ENCODE results near the gene LIN7B. TPM values are rescaled to one million over a fixed set of nuclear protein-coding genes. Genes with fewer than 3 reads are reported as not detected.

LIN7B gene
- total and polyA plus RNA-seq, 2 of the 13 experiments (the other 11 are each of a cell fraction or from before 2014, with no cell fraction given): 5.3 to 7.6 TPM

DNA sequence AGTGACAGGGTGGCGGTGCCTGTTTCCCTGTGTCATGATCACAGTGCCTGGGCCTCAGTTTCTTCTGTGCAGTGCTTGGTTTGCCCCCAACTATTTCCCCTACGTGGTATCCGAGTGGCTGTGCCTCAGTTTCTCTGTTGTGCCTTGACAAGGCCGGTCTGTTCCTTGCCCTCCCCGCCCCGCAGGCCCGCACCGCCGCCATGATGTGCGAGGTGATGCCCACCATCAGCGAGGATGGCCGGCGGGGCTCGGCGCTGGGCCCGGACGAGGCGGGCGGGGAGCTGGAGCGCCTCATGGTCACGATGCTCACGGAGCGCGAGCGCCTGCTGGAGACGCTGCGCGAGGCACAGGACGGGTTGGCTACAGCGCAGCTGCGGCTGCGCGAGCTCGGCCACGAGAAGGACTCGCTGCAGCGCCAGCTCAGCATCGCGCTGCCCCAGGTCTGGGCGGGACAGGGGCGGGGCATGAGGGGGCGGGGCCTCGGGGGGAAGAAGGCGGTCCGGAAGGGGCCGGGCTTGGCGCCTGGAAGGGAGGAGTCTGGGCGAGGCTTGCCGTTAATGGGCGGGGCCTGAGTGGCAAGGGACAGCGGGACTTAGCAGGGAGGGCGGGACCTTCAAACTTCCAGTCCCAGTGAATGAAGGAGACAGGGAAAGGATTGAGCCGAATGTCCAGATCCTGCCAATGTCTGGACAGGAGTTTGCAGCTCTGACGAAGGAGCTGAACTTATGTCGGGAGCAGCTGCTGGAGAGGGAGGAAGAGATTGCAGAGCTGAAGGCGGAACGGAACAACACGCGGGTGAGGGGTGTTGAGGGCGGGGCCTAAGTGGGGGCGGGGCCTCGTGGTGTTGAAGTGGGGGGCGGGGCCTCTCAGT, 13.7 kb downstream of the LIN7B start (continued):
- TF ChIP-seq ZNF101 (CRISPR knock-in tag; IDR thresholded peaks at IDR 0.05; ENCODE audit: borderline replicate concordance, low read depth): peak; percentile 98
- TF ChIP-seq, protein P1, sequence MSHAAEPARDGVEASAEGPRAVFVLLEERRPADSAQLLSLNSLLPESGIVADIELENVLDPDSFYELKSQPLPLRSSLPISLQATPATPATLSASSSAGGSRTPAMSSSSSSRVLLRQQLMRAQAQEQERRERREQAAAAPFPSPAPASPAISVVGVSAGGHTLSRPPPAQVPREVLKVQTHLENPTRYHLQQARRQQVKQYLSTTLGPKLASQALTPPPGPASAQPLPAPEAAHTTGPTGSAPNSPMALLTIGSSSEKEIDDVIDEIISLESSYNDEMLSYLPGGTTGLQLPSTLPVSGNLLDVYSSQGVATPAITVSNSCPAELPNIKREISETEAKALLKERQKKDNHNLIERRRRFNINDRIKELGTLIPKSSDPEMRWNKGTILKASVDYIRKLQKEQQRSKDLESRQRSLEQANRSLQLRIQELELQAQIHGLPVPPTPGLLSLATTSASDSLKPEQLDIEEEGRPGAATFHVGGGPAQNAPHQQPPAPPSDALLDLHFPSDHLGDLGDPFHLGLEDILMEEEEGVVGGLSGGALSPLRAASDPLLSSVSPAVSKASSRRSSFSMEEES (CRISPR knock-in tag; IDR thresholded peaks at IDR 0.05): peak; percentile 95
- peak; percentile 88 for TF ChIP-seq KDM2A (CRISPR knock-in tag; IDR thresholded peaks at IDR 0.05; ENCODE audit: borderline replicate concordance, low read depth)
- TF ChIP-seq FOSL2 (CRISPR knock-in tag; IDR thresholded peaks at IDR 0.05): peak; percentile 64
- TF ChIP-seq JUN (CRISPR knock-in tag; IDR thresholded peaks at IDR 0.05): peak; percentile 89; the same call in 1 of the 2 replicates
- TF ChIP-seq ZNF543 (CRISPR knock-in tag; IDR thresholded peaks at IDR 0.05): peak; percentile 98
- TF ChIP-seq, protein P2, sequence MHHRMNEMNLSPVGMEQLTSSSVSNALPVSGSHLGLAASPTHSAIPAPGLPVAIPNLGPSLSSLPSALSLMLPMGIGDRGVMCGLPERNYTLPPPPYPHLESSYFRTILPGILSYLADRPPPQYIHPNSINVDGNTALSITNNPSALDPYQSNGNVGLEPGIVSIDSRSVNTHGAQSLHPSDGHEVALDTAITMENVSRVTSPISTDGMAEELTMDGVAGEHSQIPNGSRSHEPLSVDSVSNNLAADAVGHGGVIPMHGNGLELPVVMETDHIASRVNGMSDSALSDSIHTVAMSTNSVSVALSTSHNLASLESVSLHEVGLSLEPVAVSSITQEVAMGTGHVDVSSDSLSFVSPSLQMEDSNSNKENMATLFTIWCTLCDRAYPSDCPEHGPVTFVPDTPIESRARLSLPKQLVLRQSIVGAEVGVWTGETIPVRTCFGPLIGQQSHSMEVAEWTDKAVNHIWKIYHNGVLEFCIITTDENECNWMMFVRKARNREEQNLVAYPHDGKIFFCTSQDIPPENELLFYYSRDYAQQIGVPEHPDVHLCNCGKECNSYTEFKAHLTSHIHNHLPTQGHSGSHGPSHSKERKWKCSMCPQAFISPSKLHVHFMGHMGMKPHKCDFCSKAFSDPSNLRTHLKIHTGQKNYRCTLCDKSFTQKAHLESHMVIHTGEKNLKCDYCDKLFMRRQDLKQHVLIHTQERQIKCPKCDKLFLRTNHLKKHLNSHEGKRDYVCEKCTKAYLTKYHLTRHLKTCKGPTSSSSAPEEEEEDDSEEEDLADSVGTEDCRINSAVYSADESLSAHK (CRISPR knock-in tag; IDR thresholded peaks at IDR 0.05; ENCODE audit: borderline replicate concordance): peak; percentile 92; the same call in 1 of the 2 replicates
- TF ChIP-seq, protein P3, sequence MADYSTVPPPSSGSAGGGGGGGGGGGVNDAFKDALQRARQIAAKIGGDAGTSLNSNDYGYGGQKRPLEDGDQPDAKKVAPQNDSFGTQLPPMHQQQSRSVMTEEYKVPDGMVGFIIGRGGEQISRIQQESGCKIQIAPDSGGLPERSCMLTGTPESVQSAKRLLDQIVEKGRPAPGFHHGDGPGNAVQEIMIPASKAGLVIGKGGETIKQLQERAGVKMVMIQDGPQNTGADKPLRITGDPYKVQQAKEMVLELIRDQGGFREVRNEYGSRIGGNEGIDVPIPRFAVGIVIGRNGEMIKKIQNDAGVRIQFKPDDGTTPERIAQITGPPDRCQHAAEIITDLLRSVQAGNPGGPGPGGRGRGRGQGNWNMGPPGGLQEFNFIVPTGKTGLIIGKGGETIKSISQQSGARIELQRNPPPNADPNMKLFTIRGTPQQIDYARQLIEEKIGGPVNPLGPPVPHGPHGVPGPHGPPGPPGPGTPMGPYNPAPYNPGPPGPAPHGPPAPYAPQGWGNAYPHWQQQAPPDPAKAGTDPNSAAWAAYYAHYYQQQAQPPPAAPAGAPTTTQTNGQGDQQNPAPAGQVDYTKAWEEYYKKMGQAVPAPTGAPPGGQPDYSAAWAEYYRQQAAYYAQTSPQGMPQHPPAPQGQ (CRISPR knock-in tag; IDR thresholded peaks at IDR 0.05; ENCODE audit: borderline replicate concordance): no peak
- TF ChIP-seq KAT8 (CRISPR knock-in tag; IDR thresholded peaks at IDR 0.05): peak; percentile 82
- TF ChIP-seq ISX (CRISPR knock-in tag; conservative IDR thresholded peaks at IDR 0.05): peak; percentile 98
- TF ChIP-seq SIX1 (CRISPR knock-in tag; IDR thresholded peaks at IDR 0.05; ENCODE audit: borderline replicate concordance): 0 out of 2 replicates have a peak, but pooled peaks have one; percentile 49
- peak; percentile 59; the same call in 1 of the 2 replicates for TF ChIP-seq NCOA2 (CRISPR knock-in tag; IDR thresholded peaks at IDR 0.05)
- no peak for TF ChIP-seq ZNF3 (CRISPR knock-in tag; IDR thresholded peaks at IDR 0.05)
- TF ChIP-seq ZNF510 (CRISPR knock-in tag; IDR thresholded peaks at IDR 0.05; ENCODE audit: low read depth): peak; percentile 94; the same call in 1 of the 2 replicates
- TF ChIP-seq, protein P4, sequence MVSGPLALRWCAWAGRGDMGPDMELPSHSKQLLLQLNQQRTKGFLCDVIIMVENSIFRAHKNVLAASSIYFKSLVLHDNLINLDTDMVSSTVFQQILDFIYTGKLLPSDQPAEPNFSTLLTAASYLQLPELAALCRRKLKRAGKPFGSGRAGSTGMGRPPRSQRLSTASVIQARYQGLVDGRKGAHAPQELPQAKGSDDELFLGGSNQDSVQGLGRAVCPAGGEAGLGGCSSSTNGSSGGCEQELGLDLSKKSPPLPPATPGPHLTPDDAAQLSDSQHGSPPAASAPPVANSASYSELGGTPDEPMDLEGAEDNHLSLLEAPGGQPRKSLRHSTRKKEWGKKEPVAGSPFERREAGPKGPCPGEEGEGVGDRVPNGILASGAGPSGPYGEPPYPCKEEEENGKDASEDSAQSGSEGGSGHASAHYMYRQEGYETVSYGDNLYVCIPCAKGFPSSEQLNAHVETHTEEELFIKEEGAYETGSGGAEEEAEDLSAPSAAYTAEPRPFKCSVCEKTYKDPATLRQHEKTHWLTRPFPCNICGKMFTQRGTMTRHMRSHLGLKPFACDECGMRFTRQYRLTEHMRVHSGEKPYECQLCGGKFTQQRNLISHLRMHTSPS (CRISPR knock-in tag; IDR thresholded peaks at IDR 0.05; ENCODE audit: low read depth): peak; percentile 92
- peak; percentile 15; the same call in 1 of the 2 replicates for TF ChIP-seq GABPA (IDR thresholded peaks at IDR 0.05; ENCODE audit: low read depth, low read length)
- peak; percentile 38; the same call in 1 of the 2 replicates for TF ChIP-seq GABPA (CRISPR knock-in tag; IDR thresholded peaks at IDR 0.05; ENCODE audit: low read depth)
- TF ChIP-seq, protein P5, sequence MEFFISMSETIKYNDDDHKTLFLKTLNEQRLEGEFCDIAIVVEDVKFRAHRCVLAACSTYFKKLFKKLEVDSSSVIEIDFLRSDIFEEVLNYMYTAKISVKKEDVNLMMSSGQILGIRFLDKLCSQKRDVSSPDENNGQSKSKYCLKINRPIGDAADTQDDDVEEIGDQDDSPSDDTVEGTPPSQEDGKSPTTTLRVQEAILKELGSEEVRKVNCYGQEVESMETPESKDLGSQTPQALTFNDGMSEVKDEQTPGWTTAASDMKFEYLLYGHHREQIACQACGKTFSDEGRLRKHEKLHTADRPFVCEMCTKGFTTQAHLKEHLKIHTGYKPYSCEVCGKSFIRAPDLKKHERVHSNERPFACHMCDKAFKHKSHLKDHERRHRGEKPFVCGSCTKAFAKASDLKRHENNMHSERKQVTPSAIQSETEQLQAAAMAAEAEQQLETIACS (CRISPR knock-in tag; IDR thresholded peaks at IDR 0.05): peak; percentile 78
- peak; percentile 81 for TF ChIP-seq GABPB1 (CRISPR knock-in tag; IDR thresholded peaks at IDR 0.05)
- TF ChIP-seq ZNF607 (CRISPR knock-in tag; IDR thresholded peaks at IDR 0.05; ENCODE audit: borderline replicate concordance): peak; percentile 100

All from HepG2 (cell line).